ENCODE data around the gene LARP6.
"Not testable (repeated sequence)": the region's sequence is repeated elsewhere in the genome, so short reads cannot be mapped to it uniquely, and the experiment has no call there.

The LARP6 gene

GRCh38 chr15:70859322-70859908, 5.5 kb upstream of the LARP6 start:
- DNase-seq (ENCODE audit: low read depth in 3 of 3, low spot score in 1 of 3), result no peak

DNA sequence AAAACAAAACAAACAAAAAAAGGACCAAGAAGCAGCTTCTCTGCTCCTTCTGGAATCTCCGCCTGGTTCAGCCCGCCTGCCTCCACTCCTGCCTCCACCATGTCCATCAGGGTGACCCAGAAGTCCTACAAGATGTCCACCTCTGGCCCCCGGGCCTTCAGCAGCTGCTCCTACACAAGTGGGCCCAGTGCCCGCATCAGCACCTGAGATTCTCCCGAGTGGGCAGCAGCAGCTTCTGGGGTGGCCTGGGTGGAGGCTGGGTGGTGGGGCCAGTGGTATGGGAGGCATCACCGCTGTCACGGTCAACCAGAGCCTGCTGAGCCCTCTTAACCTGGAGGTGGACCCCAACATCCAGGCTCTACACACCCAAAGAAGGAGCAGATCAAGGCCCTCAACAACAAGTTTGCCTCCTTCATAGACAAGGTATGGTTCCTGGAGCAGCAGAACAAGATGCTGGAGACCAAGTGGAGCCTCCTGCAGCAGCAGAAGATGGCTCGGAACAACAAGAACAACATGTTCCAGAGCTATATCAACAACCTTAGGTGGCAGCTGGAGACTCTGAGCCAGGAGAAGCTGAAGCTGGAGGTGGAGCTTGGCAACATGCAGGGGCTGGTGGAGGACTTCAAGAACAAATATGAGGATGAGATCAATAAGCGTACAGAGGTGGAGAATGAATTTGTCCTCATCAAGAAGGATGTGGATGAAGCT, 4.8 kb upstream of the LARP6 start:
- not testable (repeated sequence) for DNase-seq (ENCODE audit: low read depth in 3 of 3, low spot score in 1 of 3)

DNA sequence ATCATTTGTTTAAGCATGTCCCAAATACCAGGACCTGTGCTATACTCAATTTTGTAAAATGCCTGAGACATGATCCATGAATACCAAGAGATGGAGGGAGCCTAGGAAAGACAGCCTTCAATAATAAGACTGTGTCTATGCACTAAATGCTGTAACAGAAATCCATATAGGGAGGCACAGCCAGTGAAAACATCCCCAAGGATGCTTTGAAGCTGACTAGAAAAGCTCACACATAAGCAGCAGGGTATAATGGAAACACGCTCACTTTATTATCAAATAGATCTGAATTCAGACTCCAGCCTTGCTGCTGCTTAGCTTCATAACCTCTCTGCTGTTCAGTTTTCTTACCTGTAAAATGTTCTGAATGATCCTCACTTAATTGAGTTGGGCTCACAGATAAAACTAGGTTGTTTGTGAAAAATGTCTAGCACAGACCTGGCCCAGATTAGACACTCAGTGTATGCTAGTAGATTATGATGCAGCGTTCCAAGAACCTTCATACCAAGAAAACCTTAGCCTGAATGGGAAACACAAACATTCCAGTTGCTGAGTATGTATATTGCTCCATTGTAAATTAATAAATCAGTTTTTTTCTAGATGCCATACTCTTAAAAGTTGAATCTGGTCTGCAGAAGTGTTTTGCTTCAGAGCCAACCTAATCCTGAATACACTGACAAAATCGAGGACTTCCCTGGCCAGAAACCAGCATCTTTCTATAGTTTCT, 3.8 kb upstream of the LARP6 start:
- DNase-seq (ENCODE audit: low read depth in 3 of 3, low spot score in 1 of 3), result no peak

- DNase-seq (ENCODE audit: low read depth in 3 of 3, low spot score in 1 of 3), result no peak
These were observed 3.1 kb upstream of the LARP6 start for GRCh38 chr15:70856884-70857561.

GRCh38 chr15:70856177-70856883, 2.4 kb upstream of the LARP6 start:
- DNase-seq (ENCODE audit: low read depth in 3 of 3, low spot score in 1 of 3), result no peak

DNA sequence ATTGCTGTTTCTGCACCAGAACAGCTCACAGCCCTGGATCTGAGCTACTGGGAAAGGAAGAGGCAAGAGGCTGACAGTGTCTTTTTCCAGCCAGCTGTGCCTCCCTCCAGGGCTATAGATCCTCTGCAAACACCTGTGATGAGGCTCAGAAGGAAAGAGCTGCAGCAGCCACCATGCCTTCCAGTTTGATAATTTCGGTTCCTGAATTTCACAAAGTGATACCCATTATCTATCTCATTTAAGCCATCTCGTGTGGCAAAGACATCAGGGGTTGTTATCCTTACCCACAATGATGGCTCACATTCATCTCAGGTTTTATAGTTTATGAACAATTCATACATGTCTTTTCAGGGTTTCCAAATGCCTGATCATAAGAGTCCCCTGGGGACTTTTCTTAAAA, 1.8 kb upstream of the LARP6 start:
- no peak for DNase-seq (ENCODE audit: low read depth in 3 of 3, low spot score in 1 of 3)

DNA sequence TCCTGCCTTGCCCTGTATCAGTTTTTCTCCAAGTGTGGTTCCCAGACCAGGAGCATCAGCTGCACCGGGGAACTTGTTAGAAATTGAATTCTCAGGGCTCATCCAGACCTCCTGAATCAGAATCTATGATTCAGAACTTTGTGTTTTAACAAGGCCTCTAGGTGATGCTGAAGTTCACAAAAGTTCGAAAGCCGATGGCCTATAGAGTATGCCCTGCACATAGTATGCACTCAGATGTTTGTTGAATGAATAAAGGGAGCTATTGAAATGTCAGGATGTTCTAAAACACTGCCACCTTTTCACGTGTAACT, 664 bp upstream of the LARP6 start:
- DNase-seq (ENCODE audit: low read depth in 3 of 3, low spot score in 1 of 3), result no peak

GRCh38 chr15:70853318-70853972, 512 bp downstream of the LARP6 start:
- no peak for DNase-seq (ENCODE audit: low read depth in 3 of 3, low spot score in 1 of 3)

DNA sequence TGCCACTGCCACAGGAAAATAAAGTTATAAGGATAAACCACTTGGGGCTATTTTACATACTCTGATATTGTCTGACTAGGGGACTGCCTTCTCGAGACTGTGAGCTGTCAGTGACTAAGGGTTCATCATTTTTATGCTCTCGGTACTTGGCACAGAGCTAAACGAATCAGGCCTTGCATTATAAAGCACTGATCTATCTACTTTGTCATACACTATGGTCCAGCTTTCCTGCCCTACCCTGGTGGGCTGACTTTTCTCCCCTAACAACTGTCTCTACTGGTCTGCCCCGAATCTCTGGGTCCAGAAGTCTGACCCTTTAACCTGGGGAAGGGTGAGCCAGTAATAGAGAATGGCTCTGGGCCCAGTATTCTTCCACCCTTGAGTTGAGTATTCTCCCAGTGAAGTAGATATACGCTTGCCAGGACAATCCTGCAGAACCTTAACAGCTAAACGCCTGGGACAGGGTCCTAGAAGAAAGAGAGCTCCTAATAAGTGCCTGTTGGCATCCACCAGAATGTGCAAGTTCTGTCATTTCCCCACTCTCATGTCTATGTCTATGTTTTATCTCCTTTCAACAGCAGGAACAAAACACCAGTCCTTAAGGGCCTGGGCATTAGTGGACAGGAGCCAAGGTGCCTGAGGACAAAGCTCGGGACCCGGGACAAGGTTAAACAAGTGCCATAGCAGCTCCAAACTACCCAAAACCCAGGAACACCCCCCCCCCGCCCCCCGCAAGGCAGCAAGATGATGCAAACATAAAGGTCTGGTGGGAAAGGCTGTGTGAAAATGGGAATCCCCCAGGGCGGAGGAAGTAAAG, 1.2 kb downstream of the LARP6 start:
- no peak for DNase-seq (ENCODE audit: low read depth in 3 of 3, low spot score in 1 of 3)

GRCh38 chr15:70851889-70852288, 2.1 kb downstream of the LARP6 start:
- no peak for DNase-seq (ENCODE audit: low read depth in 3 of 3, low spot score in 1 of 3)

DNA sequence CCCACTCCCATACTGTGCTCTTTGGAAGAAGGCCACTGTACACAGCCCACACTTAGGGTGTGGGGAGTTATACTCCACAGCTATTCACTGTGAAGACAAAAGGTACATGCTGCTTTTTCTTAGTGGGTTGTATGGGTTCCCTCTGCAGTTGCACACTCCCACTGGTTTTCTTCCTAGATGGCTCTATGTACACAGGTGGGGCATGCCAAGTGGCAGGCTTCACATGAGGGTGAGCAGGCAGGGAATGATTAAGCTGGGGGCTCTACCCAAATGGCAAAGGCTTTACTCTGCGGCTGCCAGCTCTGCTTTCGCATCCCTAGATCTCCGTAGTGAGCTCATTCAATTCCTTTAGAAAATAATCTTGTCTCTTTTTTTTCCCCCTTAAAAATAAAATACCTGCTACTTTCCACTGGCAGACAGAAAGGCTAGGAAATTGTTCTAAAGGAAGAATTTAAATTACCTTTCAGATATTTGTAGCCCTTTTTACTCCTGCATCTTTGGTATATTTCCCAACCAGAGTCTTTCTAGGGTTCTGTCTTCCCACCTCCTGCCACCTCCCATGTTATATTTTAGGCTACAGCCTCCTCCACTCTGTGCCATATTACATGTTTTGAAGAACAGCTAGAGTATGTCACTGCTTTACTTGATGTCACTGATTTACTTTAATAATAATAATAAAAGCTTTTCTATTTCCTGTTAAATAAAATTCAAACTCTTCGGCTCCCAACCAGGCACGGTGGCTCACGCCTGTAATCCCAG, 8.2 kb downstream of the LARP6 start:
- DNase-seq (ENCODE audit: low read depth in 3 of 3, low spot score in 1 of 3), result no peak

GRCh38 chr15:70837476-70837875, 16.5 kb downstream of the LARP6 start:
- DNase-seq (ENCODE audit: low read depth in 3 of 3, low spot score in 1 of 3), result no peak

- no peak for DNase-seq (ENCODE audit: low read depth in 3 of 3, low spot score in 1 of 3)
These were observed 18.1 kb downstream of the LARP6 start for GRCh38 chr15:70835841-70836240.

- DNase-seq (ENCODE audit: low read depth in 3 of 3, low spot score in 1 of 3), result no peak
These were observed 18.5 kb downstream of the LARP6 start for GRCh38 chr15:70835415-70835814.

DNA sequence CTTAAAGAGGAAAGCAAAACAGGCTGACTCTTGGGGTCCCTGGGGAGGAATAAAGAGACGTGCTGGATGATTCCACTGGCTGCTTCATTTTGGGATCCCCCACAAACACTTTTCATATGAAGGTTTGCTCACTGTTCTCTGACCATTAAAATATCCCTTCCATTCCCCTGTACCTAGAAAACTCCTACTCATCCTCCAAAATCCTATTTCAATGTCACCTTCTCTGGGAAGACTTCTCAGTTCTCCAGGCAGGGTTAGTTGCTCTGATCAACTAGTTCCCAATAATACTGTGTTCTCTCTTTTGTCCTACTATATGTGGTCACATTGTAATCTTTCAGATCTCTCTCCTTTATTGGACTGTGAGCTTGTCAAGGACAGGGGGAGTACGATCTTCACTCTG, 19.0 kb downstream of the LARP6 start:
- DNase-seq (ENCODE audit: low read depth in 3 of 3, low spot score in 1 of 3), result no peak

- DNase-seq (ENCODE audit: low read depth in 3 of 3, low spot score in 1 of 3), result no peak
These were observed 19.8 kb downstream of the LARP6 start for GRCh38 chr15:70833861-70834765.

- DNase-seq (ENCODE audit: low read depth in 3 of 3, low spot score in 1 of 3), result no peak
These were observed 20.5 kb downstream of the LARP6 start for GRCh38 chr15:70833422-70833821.

- no peak for DNase-seq (ENCODE audit: low read depth in 3 of 3, low spot score in 1 of 3)
These were observed 21.8 kb downstream of the LARP6 start for GRCh38 chr15:70832176-70832575.

Data from stimulated activated CD4-positive, alpha-beta T cell treated with anti-CD3 and anti-CD28 coated beads, TNF-alpha, amount 100 ng/mL, for 1 hour (primary cell).